ENCODE results near the gene AMPD1. TPM values are rescaled to one million over a fixed set of nuclear protein-coding genes. Genes with fewer than 3 reads are reported as not detected.

Gene AMPD1
- total and polyA plus RNA-seq, 2 donors (not counting 1 experiment from before 2014, with no cell fraction given): 0.18 TPM; not detected in 1

DNA sequence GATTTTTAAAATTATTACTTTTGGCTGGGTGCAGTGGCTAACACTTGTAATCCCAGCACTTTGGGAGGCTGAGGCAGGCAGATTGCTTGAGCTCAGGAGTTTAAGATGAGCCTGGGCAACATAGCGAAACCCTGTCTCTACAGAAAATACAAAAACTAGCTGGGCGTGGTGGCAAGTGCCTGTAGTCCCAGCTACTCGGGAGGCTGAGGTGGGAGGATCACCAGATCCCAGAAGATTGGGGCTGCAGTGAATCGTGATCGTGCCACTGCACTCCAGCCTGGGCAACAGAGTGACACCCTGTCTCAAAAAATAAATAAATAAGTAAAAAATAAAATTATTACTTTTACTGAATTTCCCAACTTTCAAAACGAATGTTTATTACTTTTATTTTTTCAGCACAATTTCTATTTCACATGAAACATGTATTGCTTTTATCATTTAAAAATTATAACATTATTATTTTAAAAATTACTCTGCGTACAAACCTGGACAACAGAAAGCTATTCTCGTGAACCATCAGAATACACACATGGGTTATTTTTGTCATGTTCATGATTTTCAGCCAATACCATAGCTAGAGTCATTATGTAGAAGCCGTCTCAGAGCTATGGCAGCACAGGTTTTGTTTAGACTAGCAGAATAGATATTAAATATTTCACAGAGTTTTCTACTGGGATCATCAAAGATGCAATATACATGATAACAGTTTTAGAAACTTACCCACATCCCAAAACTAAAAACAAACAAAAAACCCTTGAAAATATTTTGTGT, 621 bp downstream of the AMPD1 start:
- no peaks in the 10 kb centered on the region for H3K9me3 Mint-ChIP-seq (ENCODE audit: insufficient read depth)
- H3K4me3 Mint-ChIP-seq: no peak overlapping the region
- no peaks in the 10 kb centered on the region for H3K79me2 ChIP-seq (ENCODE audit: control insufficient read depth, insufficient read depth, low read length)
- no peak overlapping the region for H3K4me3 ChIP-seq (ENCODE audit: control extremely low read depth in 1 of 5, extremely low read depth in 1 of 5, insufficient read depth in 1 of 5, low read depth in 2 of 5, low read length in 4 of 5)
- no peaks in the 10 kb centered on the region for H3K9me3 ChIP-seq (ENCODE audit: control extremely low read depth in 1 of 3, control insufficient read depth in 2 of 3, insufficient read depth in 1 of 3, low read length in 2 of 3)
- H4K20me1 ChIP-seq (ENCODE audit: control insufficient read depth, insufficient read depth, low read length, poor library complexity, severe bottlenecking): no peaks in the 10 kb centered on the region
- POLR2A ChIA-PET: no interaction called here
- TF ChIP-seq EZH2 (IDR thresholded peaks at IDR 0.05; ENCODE audit: borderline replicate concordance, insufficient read depth, low read depth, low read length, poor library complexity, severe bottlenecking): no peak
- TF ChIP-seq, protein P1, sequence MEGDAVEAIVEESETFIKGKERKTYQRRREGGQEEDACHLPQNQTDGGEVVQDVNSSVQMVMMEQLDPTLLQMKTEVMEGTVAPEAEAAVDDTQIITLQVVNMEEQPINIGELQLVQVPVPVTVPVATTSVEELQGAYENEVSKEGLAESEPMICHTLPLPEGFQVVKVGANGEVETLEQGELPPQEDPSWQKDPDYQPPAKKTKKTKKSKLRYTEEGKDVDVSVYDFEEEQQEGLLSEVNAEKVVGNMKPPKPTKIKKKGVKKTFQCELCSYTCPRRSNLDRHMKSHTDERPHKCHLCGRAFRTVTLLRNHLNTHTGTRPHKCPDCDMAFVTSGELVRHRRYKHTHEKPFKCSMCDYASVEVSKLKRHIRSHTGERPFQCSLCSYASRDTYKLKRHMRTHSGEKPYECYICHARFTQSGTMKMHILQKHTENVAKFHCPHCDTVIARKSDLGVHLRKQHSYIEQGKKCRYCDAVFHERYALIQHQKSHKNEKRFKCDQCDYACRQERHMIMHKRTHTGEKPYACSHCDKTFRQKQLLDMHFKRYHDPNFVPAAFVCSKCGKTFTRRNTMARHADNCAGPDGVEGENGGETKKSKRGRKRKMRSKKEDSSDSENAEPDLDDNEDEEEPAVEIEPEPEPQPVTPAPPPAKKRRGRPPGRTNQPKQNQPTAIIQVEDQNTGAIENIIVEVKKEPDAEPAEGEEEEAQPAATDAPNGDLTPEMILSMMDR (IDR thresholded peaks at IDR 0.05): no peak
- H3K27me3 Mint-ChIP-seq: peaks cover 36% of the 10 kb centered on the region
- H3K27ac Mint-ChIP-seq: no peak overlapping the region
- no peak overlapping the region for H3K9ac ChIP-seq (ENCODE audit: low read length)
- ATAC-seq (ENCODE audit: low read depth) (no peak), DNase-seq (no peak)
- H3K4me2 ChIP-seq (replicated peaks; ENCODE audit: low read depth, low read length, poor library complexity, severe bottlenecking): no peak overlapping the region
- H3K27ac ChIP-seq (ENCODE audit: low read length in 2 of 2): no peak overlapping the region
- H3K4me1 Mint-ChIP-seq: no peaks in the 10 kb centered on the region
- 100% methylated on average over 2 of the region's 9 CpGs for WGBS (ENCODE audit: insufficient coverage)
- H3K27me3 ChIP-seq (replicated peaks in 1 of 4; ENCODE audit: control extremely low read depth in 1 of 4, control insufficient read depth in 3 of 4, insufficient read depth in 4 of 4, low read length in 3 of 4): peaks cover 0 to 3% (median 0%) of the 10 kb centered on the region in 4 experiments
- intact Hi-C loops (cut with micrococcal nuclease): no loop called here
- no peaks in the 10 kb centered on the region for H3K4me1 ChIP-seq (ENCODE audit: control insufficient read depth in 2 of 2, insufficient read depth in 2 of 2, low read length in 2 of 2)
- H3K36me3 ChIP-seq (replicated peaks in 1 of 2; ENCODE audit: control extremely low read depth in 1 of 2, control insufficient read depth in 1 of 2, extremely low read depth in 1 of 2, insufficient read depth in 2 of 2, low read length in 1 of 2): no peaks in the 10 kb centered on the region
- CTCF ChIA-PET: no interaction called here
- no peak overlapping the region for H2AFZ ChIP-seq (ENCODE audit: insufficient read depth, low read depth, low read length, poor library complexity, severe bottlenecking)

DNA sequence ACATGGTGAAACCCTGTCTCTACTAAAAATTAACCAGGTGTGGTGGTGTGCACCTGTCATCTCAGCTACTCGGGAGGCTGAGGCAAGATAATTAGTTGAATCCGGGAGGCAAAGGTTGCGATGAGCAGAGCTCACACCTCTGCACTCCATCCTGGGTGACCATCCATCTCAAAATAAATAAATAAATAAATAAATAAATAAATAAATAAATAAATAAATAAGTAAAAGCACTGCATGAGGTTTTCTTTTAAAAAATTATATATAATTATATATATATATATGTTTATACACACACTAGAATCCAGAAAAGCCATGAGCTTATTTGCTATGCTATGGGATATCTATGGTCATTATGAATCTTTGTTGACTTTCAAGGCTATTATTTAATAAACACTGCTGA, 2.4 kb downstream of the AMPD1 start:
- no peak for ATAC-seq (ENCODE audit: low read depth)
- Histone ChIP-seq H4K20me1 (ENCODE audit: control insufficient read depth, insufficient read depth, low read length, poor library complexity, severe bottlenecking) (no peaks in the 10 kb centered on the region), H3K36me3 (replicated peaks in 1 of 2; ENCODE audit: control extremely low read depth in 1 of 2, control insufficient read depth in 1 of 2, extremely low read depth in 1 of 2, insufficient read depth in 2 of 2, low read length in 1 of 2) (no peaks in the 10 kb centered on the region), H3K9me3 (ENCODE audit: control extremely low read depth in 1 of 3, control insufficient read depth in 2 of 3, insufficient read depth in 1 of 3, low read length in 2 of 3) (no peaks in the 10 kb centered on the region), H3K4me1 (ENCODE audit: control insufficient read depth in 2 of 2, insufficient read depth in 2 of 2, low read length in 2 of 2) (no peaks in the 10 kb centered on the region), H3K9ac (ENCODE audit: low read length) (no peak overlapping the region), H3K4me3 (ENCODE audit: control extremely low read depth in 1 of 5, extremely low read depth in 1 of 5, insufficient read depth in 1 of 5, low read depth in 2 of 5, low read length in 4 of 5) (no peak overlapping the region), H2AFZ (ENCODE audit: insufficient read depth, low read depth, low read length, poor library complexity, severe bottlenecking) (no peak overlapping the region), H3K79me2 (ENCODE audit: control insufficient read depth, insufficient read depth, low read length) (no peaks in the 10 kb centered on the region), H3K27ac (ENCODE audit: low read length in 2 of 2) (no peak overlapping the region), H3K4me2 (replicated peaks; ENCODE audit: low read depth, low read length, poor library complexity, severe bottlenecking) (no peak overlapping the region), H3K27me3 (replicated peaks in 1 of 4; ENCODE audit: control extremely low read depth in 1 of 4, control insufficient read depth in 3 of 4, insufficient read depth in 4 of 4, low read length in 3 of 4) (peaks cover 0 to 12% (median 6%) of the 10 kb centered on the region in 4 experiments)
- no peak for TF ChIP-seq EZH2 (IDR thresholded peaks at IDR 0.05; ENCODE audit: borderline replicate concordance, insufficient read depth, low read depth, low read length, poor library complexity, severe bottlenecking)
- TF ChIP-seq, protein P1 (IDR thresholded peaks at IDR 0.05): no peak
- H3K27me3 Mint-ChIP-seq: peaks cover 39% of the 10 kb centered on the region
- no peak overlapping the region for H3K4me3 Mint-ChIP-seq
- ChIA-PET POLR2A (no interaction called here), CTCF (interaction anchor here (1.1 kb wide), 1 partner anchor 14 kb away, joined by 3 read pairs; no protein-coding TSS in a partner anchor)
- 100% methylated on average over 1 of the region's 3 CpGs for WGBS (ENCODE audit: insufficient coverage)
- no peaks in the 10 kb centered on the region for H3K4me1 Mint-ChIP-seq
- intact Hi-C loops (cut with micrococcal nuclease): no loop called here
- DNase-seq: no peak
- H3K9me3 Mint-ChIP-seq (ENCODE audit: insufficient read depth): no peaks in the 10 kb centered on the region
- no peak overlapping the region for H3K27ac Mint-ChIP-seq

All from B cell (primary cell).